HepG2 (cell line): ENCODE results near the gene ZFAND6.

Experiments
- ARNT ChIP-seq: fragments of 450-650 bp; IDR thresholded peaks from 2 replicates; pipeline ENCODE4 v1.6.1; 2017
- CTCF ChIP-seq: sonication (generic); formaldehyde crosslinking; IDR thresholded peaks from 2 replicates; pipeline ENCODE4 v1.5.0; 2020; ENCODE audit warnings: mild to moderate bottlenecking, missing genetic modification reagents, moderate library complexity
- E2F5 ChIP-seq: sonication (generic); formaldehyde crosslinking; conservative IDR thresholded peaks from 2 replicates; pipeline ENCODE4 v1.4.0; 2020; ENCODE audit warnings: missing genetic modification reagents
- FOSL1 ChIP-seq: sonication (generic); formaldehyde crosslinking; IDR thresholded peaks from 2 replicates; pipeline ENCODE4 v1.9.0; 2021; ENCODE audit warnings: missing genetic modification reagents, borderline replicate concordance
- FOXP4 ChIP-seq: sonication (generic); formaldehyde crosslinking; IDR thresholded peaks from 2 replicates; pipeline ENCODE4 v1.4.0; 2020; ENCODE audit warnings: missing genetic modification reagents
- MAFF ChIP-seq: IDR thresholded peaks from 2 replicates; pipeline ENCODE4 v1.6.1; 2011; ENCODE audit warnings: low read depth, low read length, improper control_type of control experiment
- MLX ChIP-seq: IDR thresholded peaks from 2 replicates; pipeline ENCODE4 v1.6.1; 2016
- REPIN1 ChIP-seq: sonication (generic); formaldehyde crosslinking; IDR thresholded peaks from 2 replicates; pipeline ENCODE4 v1.8.0; 2022; ENCODE audit warnings: missing genetic modification reagents, low read depth, mild to moderate bottlenecking, borderline replicate concordance
- RNF2 ChIP-seq: fragments of 450-650 bp; conservative IDR thresholded peaks from 2 replicates; pipeline ENCODE4 v1.6.1; 2016; ENCODE audit warnings: low read depth
- RXRA ChIP-seq: sonication (generic); formaldehyde crosslinking; IDR thresholded peaks from 2 replicates; pipeline ENCODE4 v1.5.1; 2020; ENCODE audit warnings: missing genetic modification reagents
- TGIF2 ChIP-seq: IDR thresholded peaks from 2 replicates; pipeline ENCODE4 v1.6.1; 2016; ENCODE audit warnings: control low read depth, missing compliant biosample characterization
- USF2 ChIP-seq, 2 experiments: sonication (generic) in 1 of 2; formaldehyde crosslinking in 1 of 2; IDR thresholded peaks; 2 replicates each; pipeline versions ENCODE4 v1.5.1 to v1.6.1; 2011 to 2020; ENCODE audit warnings: borderline replicate concordance in 1 of 2, low read depth in 1 of 2, low read length in 1 of 2, mild to moderate bottlenecking in 1 of 2, missing genetic modification reagents in 1 of 2, moderate library complexity in 1 of 2
- ZFP90 ChIP-seq: sonication (generic); formaldehyde crosslinking; IDR thresholded peaks from 2 replicates; pipeline ENCODE4 v1.8.0; 2022; ENCODE audit warnings: missing genetic modification reagents, mild to moderate bottlenecking, inconsistent platforms, borderline replicate concordance

GRCh38 chr15:80159301-80159700 is 99.8 kb downstream of the ZFAND6 start:
- no peak for TF ChIP-seq FOSL1 (CRISPR knock-in tag)
- TF ChIP-seq ZFP90 = no peak
- no peak for TF ChIP-seq FOXP4 (CRISPR knock-in tag)
- no peak for TF ChIP-seq REPIN1 (CRISPR knock-in tag)
- no peak for TF ChIP-seq RNF2
- no peak for TF ChIP-seq RXRA (CRISPR knock-in tag)
- TF ChIP-seq USF2 (IDR thresholded peaks at IDR 0.05; ENCODE audit: low read depth, low read length) = no peak
- no peak for TF ChIP-seq USF2 (CRISPR knock-in tag; IDR thresholded peaks at IDR 0.05; ENCODE audit: borderline replicate concordance)
- TF ChIP-seq CTCF = no peak
- TF ChIP-seq E2F5 (CRISPR knock-in tag) = no peak
- TF ChIP-seq MAFF = no peak
- no peak for TF ChIP-seq MLX (CRISPR knock-in tag)
- TF ChIP-seq TGIF2 = no peak
- no peak for TF ChIP-seq ARNT
